ENCODE data around the gene PLXDC1. TPM values are rescaled to one million over a fixed set of nuclear protein-coding genes. Genes with fewer than 3 reads are reported as not detected.
A peak's percentile ranks its signal among the peaks of the same experiment; 100 is the strongest.

The PLXDC1 gene
- total RNA-seq, 4 donors from 2014 or later = 3.3 to 45.1 (median 21.5) TPM

- Histone ChIP-seq H3K4me1 (no peaks in the 10 kb centered on the region), H3K27ac (peak within 1 kb of the TSS in 1 of 2 donors; percentile 23), H3K27me3 (no peaks in the 10 kb centered on the region), H3K4me3 (peak within 1 kb of the TSS; percentile 24 to 31), H3K9me3 (no peaks in the 10 kb centered on the region), H3K36me3 (no peaks in the 10 kb centered on the region)
- DNase-seq = no peak
- intact Hi-C loops (cut with DNase I; ENCODE audit: low total_unique reads) = no loop called here
- TF ChIP-seq CTCF (IDR thresholded peaks at IDR 0.05) (no peak), POLR2A (IDR thresholded peaks at IDR 0.05) (no peak)
Observed at GRCh38 chr17:39165841-39166349, 14.5 kb upstream of the PLXDC1 start, which contains the start of gene ARL5C. TSS of gene ARL5C (minus strand) at chr17:39166161. CDS start at chr17:39165760, 401 bp downstream.

DNA sequence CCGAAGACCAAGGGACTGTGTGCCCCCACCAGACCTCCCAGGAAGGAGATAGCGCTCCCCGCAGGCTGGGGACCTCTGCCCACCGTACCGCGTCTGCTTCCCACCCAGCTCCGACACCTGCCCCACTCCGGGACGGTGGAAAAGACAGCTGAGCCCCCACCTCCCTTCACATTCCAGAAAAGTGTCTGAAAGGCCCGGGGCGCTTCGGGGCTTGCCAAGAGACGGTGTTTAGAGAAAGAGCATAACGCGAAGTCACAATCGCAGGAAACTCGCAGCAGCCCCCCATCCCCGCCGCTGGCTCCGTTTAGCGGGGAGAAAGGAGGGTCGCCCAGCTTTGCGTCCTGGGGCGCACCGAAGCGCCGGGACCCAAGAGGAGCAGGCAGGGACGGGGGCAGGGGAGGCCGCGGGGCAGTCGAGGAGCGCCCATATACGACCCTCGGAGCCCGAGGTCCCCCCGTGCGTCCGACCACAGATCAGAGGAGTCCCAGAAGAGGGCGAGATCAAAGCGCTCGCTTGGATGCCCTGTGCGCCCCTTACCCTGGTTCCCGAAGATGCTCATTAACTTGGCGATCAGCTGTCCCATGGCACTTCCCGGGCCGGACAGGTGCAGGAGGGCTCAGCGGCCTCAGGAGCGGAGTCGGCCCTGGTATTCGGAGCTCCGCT lies 13.9 kb upstream of the PLXDC1 start:
- DNase-seq = no peak
- H3K4me1 ChIP-seq = no peaks in the 10 kb centered on the region
- no peaks in the 10 kb centered on the region for H3K27me3 ChIP-seq
- no peaks in the 10 kb centered on the region for H3K9me3 ChIP-seq
- intact Hi-C loops (cut with DNase I; ENCODE audit: low total_unique reads) = no loop called here
- H3K4me3 ChIP-seq = peak overlapping the region; percentile 24 to 31
- H3K36me3 ChIP-seq = no peaks in the 10 kb centered on the region
- no peak for TF ChIP-seq CTCF (IDR thresholded peaks at IDR 0.05)
- H3K27ac ChIP-seq = peak overlapping the region in 1 of 2 donors; percentile 23

- Histone ChIP-seq H3K9me3 (no peaks in the 10 kb centered on the region), H3K36me3 (no peaks in the 10 kb centered on the region), H3K27me3 (no peaks in the 10 kb centered on the region), H3K4me3 (peak overlapping the region; percentile 24 to 31), H3K27ac (peak overlapping the region in 1 of 2 donors; percentile 23), H3K4me1 (no peaks in the 10 kb centered on the region)
- DNase-seq = peak; percentile 85 to 91
- intact Hi-C loops (cut with DNase I; ENCODE audit: low total_unique reads) = no loop called here
- TF ChIP-seq POLR2A (IDR thresholded peaks at IDR 0.05) (no peak), CTCF (IDR thresholded peaks at IDR 0.05) (peak; percentile 57 to 80 (median 70))
Observed at GRCh38 chr17:39164675-39165143, 13.3 kb upstream of the PLXDC1 start.

DNA sequence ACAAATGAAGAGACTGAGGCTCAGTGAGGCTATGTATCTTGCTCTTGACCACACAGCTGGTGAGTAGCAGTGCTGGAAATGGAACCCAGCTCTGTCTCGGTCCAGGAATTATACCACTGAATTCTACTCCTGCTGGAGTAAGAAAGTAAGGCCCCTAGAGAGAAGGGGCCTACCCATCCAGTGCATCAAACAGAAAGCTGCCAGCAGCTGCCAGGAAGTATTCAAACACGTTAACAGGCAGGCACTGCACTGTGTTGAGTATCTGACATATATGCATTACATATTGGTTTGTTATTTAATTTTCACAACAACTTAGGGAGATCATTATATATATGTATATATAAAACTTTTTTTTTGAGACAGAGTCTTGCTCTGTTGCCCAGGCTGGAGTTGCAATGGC lies 10.5 kb upstream of the PLXDC1 start:
- Histone ChIP-seq H3K27ac (no peak overlapping the region), H3K9me3 (no peaks in the 10 kb centered on the region), H3K27me3 (no peaks in the 10 kb centered on the region), H3K4me3 (no peak overlapping the region), H3K4me1 (no peaks in the 10 kb centered on the region), H3K36me3 (no peaks in the 10 kb centered on the region)
- intact Hi-C loops (cut with DNase I; ENCODE audit: low total_unique reads) = no loop called here
- TF ChIP-seq POLR2A (IDR thresholded peaks at IDR 0.05) (no peak), CTCF (IDR thresholded peaks at IDR 0.05) (no peak)
- DNase-seq = no peak

- Histone ChIP-seq H3K27me3 (no peaks in the 10 kb centered on the region), H3K27ac (no peak overlapping the region), H3K36me3 (no peaks in the 10 kb centered on the region), H3K4me1 (no peaks in the 10 kb centered on the region), H3K4me3 (no peak overlapping the region), H3K9me3 (no peaks in the 10 kb centered on the region)
- DNase-seq = no peak
- intact Hi-C loops (cut with DNase I; ENCODE audit: low total_unique reads) = no loop called here
- TF ChIP-seq POLR2A (IDR thresholded peaks at IDR 0.05) (no peak), CTCF (IDR thresholded peaks at IDR 0.05) (no peak)
Observed at GRCh38 chr17:39158623-39159022, 7.2 kb upstream of the PLXDC1 start.

All from uterus (tissue), 4 donors.